Stimulated activated naive CD8-positive, alpha-beta T cell treated with anti-CD3 and anti-CD28 coated beads, Interleukin-15, Interleukin-2, amounts not matched to agents 100 ng/mL and 50 ng/mL, for 24 hours (primary cell): ENCODE measurements around the gene SSR2.

Source experiments
- H3K27ac Mint-ChIP-seq: one replicate; pipeline ENCODE4 v1.8.0; 2021; ENCODE audit warnings: mild to moderate bottlenecking, mixed read lengths
- H3K27me3 Mint-ChIP-seq: one replicate; pipeline ENCODE4 v1.8.0; 2021; ENCODE audit warnings: mixed read lengths
- H3K36me3 Mint-ChIP-seq: one replicate; pipeline ENCODE4 v1.8.0; 2021; ENCODE audit warnings: low read depth, mixed read lengths
- H3K4me1 Mint-ChIP-seq: one replicate; pipeline ENCODE4 v1.8.0; 2021; ENCODE audit warnings: low read depth, mixed read lengths
- H3K4me3 Mint-ChIP-seq: one replicate; pipeline ENCODE4 v1.8.0; 2021; ENCODE audit warnings: mild to moderate bottlenecking, mixed read lengths
- H3K9me3 Mint-ChIP-seq: one replicate; pipeline ENCODE4 v1.8.0; 2021; ENCODE audit warnings: mixed read lengths

The SSR2 gene

DNA sequence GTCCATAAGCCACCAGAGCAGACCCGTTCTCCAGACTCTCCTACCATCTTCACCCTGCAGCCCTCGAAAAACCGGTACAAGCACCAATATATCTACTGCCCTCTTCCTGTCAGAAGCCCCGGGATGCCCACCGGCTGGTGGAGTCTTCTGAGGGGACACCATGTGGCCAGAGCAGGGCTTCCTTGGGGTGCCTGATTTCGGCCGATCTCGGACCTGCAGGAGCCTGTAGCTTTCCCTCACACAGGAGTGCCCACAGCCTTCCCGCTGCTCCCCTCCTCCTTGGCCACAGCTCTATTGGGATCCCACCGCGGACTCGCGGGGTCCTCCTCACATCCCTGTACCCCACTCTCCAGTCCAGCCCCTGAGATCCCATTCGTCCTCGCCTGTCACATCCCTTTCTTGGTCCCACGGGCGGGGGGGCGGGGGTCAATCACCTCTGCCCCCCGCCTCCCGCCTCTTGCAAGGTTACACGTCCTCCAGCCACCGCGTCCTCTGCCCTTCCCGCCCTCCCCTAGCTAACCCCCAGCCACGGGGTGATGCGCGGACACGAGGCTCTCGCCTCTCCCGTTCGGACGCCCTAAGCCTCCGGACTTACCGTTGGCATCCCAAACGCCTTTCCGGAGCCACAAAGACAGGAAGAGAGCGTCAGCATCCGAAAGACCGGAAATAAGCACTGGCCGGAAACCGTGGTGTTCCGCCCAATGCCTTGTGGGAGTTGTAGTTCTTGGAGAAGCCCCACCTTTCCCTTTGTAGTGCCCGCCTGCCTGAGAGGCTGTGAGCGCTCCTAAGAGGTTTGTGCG lies at the start of gene SSR2:
Gene SSR2, minus strand, starts transcription at position 659 of the 800 bp plus-strand sequence. CDS start 784 bp downstream, outside the sequence.
- Mint-ChIP-seq H3K4me1 (peaks cover 29% of the 10 kb centered on the region), H3K36me3 (peaks cover 30% of the 10 kb centered on the region), H3K27ac (peak within 1 kb of the TSS; percentile 91), H3K27me3 (peaks cover 5% of the 10 kb centered on the region), H3K9me3 (no peaks in the 10 kb centered on the region), H3K4me3 (peak within 1 kb of the TSS; percentile 97)

DNA sequence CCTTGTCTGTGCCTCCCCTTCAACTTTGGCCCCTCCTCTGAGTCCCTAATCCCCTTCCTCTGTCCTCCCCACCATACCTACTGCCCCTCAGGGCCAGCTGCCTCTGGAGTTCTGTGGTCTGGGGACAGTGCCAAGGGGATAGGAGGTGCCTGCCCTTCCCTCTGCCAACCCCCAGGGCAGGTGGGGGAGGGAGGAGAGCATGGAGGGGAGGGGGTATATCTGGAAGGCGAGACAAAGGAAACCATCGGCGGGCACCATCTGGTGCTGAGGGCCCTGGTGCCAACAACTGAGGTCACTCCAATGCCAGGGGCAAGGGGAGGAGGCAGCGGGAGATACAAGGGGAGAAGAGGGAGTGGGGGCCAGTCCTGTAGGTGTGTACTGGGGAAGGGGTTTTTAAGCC lies 49.8 kb upstream of the SSR2 start:
- Mint-ChIP-seq H3K4me3 (no peak overlapping the region), H3K36me3 (no peaks in the 10 kb centered on the region), H3K9me3 (no peaks in the 10 kb centered on the region), H3K27me3 (no peaks in the 10 kb centered on the region), H3K4me1 (peaks cover 5% of the 10 kb centered on the region), H3K27ac (no peak overlapping the region)

DNA sequence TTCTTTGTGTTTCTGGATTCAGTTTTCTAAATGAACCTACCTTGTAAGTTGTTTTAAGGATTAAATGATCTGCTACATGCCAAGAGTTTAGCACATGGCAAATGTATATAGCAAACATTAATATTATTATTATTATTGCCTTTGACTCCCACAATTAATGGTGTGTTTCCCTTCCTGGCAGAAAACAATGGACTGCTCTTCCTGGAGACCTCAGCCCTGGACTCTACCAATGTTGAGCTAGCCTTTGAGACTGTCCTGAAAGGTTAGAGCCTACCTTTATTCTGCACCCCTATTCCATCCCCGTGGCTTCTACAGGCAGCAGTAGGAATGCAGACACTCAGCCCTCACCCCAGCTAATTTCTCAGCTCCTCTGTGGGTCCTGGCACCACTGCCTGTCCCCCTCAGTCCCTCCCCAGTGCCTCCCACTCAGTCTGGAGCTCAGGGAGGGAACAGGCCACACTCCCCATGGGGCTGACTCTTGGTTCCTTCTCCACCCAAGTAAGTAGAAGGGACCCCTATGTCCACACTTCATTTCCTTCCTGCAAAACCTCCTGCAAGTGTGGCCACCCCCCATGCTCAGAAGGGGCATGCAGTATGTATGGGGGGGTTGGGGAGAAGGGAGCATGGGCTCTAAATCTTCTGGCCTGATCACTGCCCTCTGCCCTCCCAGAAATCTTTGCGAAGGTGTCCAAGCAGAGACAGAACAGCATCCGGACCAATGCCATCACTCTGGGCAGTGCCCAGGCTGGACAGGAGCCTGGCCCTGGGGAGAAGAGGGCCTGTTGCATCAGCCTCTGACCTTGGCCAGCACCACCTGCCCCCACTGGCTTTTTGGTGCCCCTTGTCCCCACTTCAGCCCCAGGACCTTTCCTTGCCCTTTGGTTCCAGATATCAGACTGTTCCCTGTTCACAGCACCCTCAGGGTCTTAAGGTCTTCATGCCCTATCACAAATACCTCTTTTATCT lies 49.0 kb upstream of the SSR2 start:
- H3K27me3 Mint-ChIP-seq: no peaks in the 10 kb centered on the region
- H3K9me3 Mint-ChIP-seq: no peaks in the 10 kb centered on the region
- H3K27ac Mint-ChIP-seq: no peak overlapping the region
- H3K4me3 Mint-ChIP-seq: no peak overlapping the region
- no peaks in the 10 kb centered on the region for H3K36me3 Mint-ChIP-seq
- H3K4me1 Mint-ChIP-seq: peaks cover 13% of the 10 kb centered on the region

DNA sequence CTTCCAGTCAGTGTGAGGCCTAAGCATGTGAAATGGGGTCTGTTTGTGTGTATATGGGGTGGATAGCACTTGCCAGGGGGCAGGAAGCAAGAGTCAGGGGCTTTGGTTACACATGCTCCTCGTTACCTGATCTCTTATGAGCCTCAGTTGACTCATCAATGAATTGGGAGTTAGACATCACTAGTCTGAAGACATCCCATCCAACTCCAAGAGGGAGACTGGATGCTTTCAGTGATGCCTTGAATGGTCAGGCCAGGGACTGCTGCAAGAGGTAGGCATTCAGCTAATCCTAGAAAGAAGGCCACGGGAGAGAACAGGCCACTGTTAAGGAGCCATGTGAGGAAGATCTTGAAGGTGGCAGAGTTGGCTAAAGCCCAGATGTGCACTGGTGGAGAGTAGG lies 46.5 kb upstream of the SSR2 start:
- no peaks in the 10 kb centered on the region for H3K27me3 Mint-ChIP-seq
- no peaks in the 10 kb centered on the region for H3K9me3 Mint-ChIP-seq
- H3K27ac Mint-ChIP-seq: no peak overlapping the region
- H3K36me3 Mint-ChIP-seq: no peaks in the 10 kb centered on the region
- H3K4me3 Mint-ChIP-seq: no peak overlapping the region
- peaks cover 14% of the 10 kb centered on the region for H3K4me1 Mint-ChIP-seq

DNA sequence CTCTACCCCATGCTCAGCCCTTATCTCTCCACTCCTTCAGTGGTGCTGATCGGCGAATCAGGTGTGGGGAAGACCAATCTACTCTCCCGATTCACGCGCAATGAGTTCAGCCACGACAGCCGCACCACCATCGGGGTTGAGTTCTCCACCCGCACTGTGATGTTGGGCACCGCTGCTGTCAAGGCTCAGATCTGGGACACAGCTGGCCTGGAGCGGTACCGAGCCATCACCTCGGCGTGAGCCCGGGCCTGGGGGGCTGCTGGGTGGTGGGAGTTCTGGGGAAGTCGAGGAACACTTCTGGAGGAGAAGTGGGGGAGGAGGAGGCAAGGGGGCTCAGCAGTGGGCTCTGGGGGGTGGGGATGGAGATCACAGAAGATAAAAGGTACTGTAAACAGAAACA lies 45.1 kb upstream of the SSR2 start:
- Mint-ChIP-seq H3K36me3 (no peaks in the 10 kb centered on the region), H3K27me3 (no peaks in the 10 kb centered on the region), H3K4me1 (peaks cover 14% of the 10 kb centered on the region), H3K4me3 (no peak overlapping the region), H3K27ac (no peak overlapping the region), H3K9me3 (no peaks in the 10 kb centered on the region)

DNA sequence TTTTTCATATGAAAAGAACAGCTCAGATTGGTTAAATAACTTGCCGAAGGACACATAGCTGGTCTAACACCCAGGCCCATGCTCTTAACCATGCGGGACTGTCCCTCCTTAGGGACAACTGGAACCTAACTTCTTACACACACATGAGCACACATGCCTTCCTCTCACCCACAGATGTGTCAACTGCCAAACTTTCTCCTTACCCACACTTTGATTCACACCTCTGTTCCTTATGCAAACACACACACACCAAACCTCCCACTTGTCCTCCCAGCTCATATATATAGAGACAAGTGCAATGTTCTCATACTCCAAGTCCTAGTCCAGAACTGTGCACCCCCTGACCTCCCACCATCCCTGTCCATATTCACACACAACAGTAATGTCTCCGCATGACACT lies 44.5 kb upstream of the SSR2 start:
- Mint-ChIP-seq H3K27me3 (no peaks in the 10 kb centered on the region), H3K4me3 (no peak overlapping the region), H3K27ac (peak overlapping the region; percentile 12), H3K9me3 (no peaks in the 10 kb centered on the region), H3K36me3 (no peaks in the 10 kb centered on the region), H3K4me1 (peaks cover 14% of the 10 kb centered on the region)

DNA sequence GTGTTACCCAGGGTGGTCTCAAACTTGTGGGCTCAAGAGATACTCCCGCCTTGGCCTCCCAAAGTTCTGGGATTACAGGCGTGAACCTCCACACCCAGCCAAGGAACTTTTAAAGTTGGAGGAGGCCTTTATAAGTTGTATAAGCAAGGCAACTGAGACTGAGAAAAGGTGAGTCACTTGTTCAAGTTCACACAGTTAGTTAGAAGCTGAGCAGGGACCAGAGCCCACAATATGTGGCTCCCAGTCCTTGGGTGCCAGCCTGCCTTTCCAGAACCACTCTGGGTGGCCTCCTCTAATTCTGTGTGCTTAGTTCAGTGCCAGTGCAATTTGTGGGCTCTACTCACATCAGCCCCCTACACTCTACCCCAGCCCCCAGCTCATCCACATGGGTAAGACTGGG lies 43.9 kb upstream of the SSR2 start:
- no peaks in the 10 kb centered on the region for H3K36me3 Mint-ChIP-seq
- no peaks in the 10 kb centered on the region for H3K27me3 Mint-ChIP-seq
- no peaks in the 10 kb centered on the region for H3K9me3 Mint-ChIP-seq
- H3K4me3 Mint-ChIP-seq: no peak overlapping the region
- H3K27ac Mint-ChIP-seq: no peak overlapping the region
- peaks cover 14% of the 10 kb centered on the region for H3K4me1 Mint-ChIP-seq

DNA sequence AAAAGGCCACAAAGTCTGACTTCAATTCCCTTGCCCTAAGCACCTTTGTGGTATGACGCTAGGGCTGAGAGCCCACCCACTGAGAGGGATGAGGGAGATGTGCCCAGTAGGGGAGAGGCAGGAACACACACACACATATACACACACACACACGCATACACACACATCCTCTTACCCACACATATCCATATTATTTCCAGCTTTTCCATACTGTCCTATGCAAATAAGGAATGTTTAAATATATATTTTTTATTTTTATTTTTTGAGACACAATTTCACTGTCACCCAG lies 43.2 kb upstream of the SSR2 start:
- H3K9me3 Mint-ChIP-seq: no peaks in the 10 kb centered on the region
- H3K36me3 Mint-ChIP-seq: no peaks in the 10 kb centered on the region
- H3K27ac Mint-ChIP-seq: no peak overlapping the region
- H3K4me3 Mint-ChIP-seq: no peak overlapping the region
- no peaks in the 10 kb centered on the region for H3K27me3 Mint-ChIP-seq
- H3K4me1 Mint-ChIP-seq: peaks cover 14% of the 10 kb centered on the region

DNA sequence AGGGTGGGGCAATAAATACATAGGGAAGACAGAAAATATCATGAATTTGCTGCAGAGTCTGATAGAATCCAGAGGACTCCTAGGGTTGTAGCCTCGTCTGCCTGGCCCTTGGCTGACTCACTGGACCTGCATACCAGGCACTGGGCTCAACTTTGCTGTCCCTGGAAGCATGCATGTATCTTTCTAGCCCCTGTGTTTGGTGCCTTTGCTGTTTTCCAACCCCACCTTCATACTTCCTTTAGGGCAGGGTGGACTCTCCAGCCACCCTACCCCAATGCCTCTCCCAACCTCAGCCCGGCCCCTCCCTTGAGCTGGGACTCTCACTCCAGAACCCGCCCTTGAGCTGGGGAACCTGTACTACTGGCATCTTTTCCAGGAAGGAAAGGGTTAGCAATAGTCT lies 41.4 kb upstream of the SSR2 start:
- H3K27ac Mint-ChIP-seq: no peak overlapping the region
- H3K4me1 Mint-ChIP-seq: peaks cover 14% of the 10 kb centered on the region
- H3K9me3 Mint-ChIP-seq: no peaks in the 10 kb centered on the region
- H3K27me3 Mint-ChIP-seq: no peaks in the 10 kb centered on the region
- H3K4me3 Mint-ChIP-seq: no peak overlapping the region
- no peaks in the 10 kb centered on the region for H3K36me3 Mint-ChIP-seq

DNA sequence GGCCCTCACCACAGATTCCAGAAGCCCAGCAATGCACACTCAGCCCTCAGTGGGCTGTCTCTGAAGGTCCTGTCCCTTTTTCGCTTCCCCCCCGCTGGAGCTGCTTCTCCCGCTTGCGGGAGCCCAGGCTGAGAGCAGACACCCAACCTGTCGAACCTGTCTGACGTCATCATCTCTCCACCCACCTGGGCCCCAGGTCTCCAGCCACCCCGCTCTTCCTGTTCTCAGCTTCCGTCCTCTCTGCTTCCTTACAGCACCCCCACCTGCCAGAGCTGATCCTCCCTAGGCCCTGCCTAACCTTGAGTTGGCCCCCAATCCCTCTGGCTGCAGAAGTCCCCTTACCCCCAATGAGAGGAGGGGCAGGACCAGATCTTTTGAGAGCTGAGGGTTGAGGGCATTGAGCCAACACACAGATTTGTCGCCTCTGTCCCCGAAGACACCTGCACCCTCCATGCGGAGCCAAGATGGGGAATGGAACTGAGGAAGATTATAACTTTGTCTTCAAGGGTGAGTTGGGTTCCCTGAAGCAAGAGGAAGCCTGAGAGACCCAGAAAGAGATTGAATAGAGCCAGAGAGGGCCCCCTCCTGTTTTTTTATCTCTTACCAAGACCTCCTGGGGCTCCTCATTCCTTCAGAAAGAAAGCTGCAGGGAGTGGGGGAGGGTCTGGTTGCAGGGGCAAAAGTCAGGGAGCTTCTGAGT lies 40.3 kb upstream of the SSR2 start, which contains the start of gene RAB25:
Gene RAB25, plus strand, starts transcription at position 224 of the 700 bp plus-strand sequence. Its CDS starts 241 bp downstream, at position 465.
- Mint-ChIP-seq H3K4me3 (no peak within 1 kb of the TSS), H3K9me3 (no peaks in the 10 kb centered on the region), H3K36me3 (no peaks in the 10 kb centered on the region), H3K27me3 (no peaks in the 10 kb centered on the region), H3K4me1 (peaks cover 15% of the 10 kb centered on the region), H3K27ac (no peak within 1 kb of the TSS)

DNA sequence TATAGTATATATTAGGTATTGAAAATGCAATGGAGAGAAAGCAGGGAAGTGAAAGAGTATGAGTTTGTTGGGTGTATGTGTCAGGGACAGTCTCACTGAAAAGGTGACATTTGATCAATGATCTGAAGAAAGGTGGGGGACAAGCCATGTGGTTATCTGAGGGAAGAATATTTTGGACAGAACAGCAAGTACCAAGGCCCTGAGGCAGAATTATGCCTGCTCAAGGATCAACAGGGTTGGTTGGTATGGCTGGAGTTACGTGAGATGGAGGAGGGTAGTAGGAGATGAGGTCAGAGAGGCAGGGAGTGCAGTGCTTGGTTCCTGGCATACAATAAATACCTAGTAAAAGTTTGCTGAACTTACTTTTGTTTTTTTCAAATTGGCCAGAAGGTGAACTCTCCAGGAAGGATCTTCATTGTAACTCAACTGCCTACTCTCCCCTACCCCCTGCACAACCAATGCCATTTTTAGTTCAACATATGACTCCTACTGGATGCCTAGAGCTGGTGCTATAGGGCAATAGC lies 35.6 kb upstream of the SSR2 start:
- no peaks in the 10 kb centered on the region for H3K9me3 Mint-ChIP-seq

DNA sequence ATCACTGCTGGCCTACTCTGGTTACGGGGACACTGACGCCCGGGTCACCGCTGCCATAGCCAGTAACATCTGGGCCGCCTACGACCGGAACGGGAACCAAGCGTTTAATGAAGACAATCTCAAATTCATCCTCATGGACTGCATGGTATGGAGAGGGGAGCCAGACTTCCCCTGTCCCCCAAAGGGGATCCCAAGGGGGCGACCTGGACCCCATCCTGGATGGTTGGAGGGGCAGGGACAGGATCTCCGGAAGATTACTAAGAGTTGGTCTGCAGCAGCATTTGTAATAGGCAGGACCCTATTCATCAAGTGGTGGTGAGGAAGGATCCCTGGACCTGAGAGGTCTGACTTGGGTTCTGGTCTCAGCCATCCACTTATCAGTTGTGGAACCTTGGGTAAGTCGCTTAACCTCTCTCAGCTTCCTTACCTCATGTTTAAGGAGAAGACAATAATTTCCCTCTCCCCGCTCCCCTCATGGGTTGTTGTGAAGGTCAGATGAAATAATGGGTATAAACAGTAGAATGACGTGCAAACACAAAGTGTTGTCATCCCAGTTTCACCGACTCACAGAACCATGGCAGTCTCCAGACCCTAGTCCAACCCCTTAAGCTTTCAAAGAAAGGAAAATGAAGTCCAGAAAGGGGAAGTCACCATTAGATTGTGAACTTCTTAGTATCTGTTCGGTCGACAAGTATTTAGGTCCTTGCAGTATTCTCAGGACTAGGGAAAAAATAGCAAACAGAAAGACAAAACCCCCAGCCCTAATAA lies 34.7 kb upstream of the SSR2 start:
- Mint-ChIP-seq H3K27ac (peak overlapping the region; percentile 98), H3K36me3 (no peaks in the 10 kb centered on the region), H3K4me1 (peaks cover 28% of the 10 kb centered on the region), H3K4me3 (peak overlapping the region; percentile 94), H3K9me3 (no peaks in the 10 kb centered on the region), H3K27me3 (no peaks in the 10 kb centered on the region)

More for the DNA sequence above, 35.6 kb upstream of the SSR2 start:
- H3K36me3 Mint-ChIP-seq: no peaks in the 10 kb centered on the region
- H3K27ac Mint-ChIP-seq: no peak overlapping the region
- H3K27me3 Mint-ChIP-seq: no peaks in the 10 kb centered on the region
- peak overlapping the region; percentile 3 for H3K4me3 Mint-ChIP-seq
- H3K4me1 Mint-ChIP-seq: peaks cover 28% of the 10 kb centered on the region

DNA sequence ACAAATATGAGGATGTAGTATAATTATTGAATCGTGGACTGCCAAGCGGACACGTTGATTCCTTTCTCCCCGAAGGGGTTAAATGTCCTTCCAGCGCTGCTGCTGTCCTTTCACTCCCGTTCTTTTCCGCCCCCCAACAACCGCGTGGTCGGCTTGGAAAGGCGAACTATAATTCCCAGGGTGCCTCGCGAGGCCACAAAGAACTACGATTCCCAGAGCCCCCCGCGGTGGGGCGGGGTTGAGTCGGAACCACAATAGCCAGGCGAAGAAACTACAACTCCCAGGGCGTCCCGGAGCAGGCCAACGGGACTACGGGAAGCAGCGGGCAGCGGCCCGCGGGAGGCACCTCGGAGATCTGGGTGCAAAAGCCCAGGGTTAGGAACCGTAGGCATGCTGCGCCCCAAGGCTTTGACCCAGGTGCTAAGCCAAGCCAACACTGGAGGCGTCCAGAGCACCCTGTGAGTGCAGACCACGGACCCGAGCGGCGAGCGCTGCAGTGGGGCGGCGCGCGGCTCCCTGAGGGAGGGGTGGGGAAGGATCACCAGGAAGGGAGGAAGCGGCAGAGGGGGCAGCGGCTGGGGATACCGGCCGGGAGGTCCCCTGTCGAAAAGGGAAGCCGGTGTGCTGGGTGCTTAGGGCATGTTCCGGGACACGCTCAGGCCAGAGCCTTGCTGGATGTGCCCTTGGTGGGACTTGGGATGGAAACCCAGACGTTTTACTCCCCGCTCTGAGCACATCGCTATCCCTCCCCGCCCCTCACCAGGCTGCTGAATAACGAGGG lies 33.9 kb upstream of the SSR2 start, which contains the start of gene LAMTOR2:
Gene LAMTOR2, plus strand, starts transcription at position 283 of the 781 bp plus-strand sequence. Its CDS starts 108 bp downstream, at position 391.
- H3K4me3 Mint-ChIP-seq: peak within 1 kb of the TSS; percentile 95
- H3K27me3 Mint-ChIP-seq: no peaks in the 10 kb centered on the region
- peak within 1 kb of the TSS; percentile 98 for H3K27ac Mint-ChIP-seq
- H3K9me3 Mint-ChIP-seq: no peaks in the 10 kb centered on the region
- peaks cover 7% of the 10 kb centered on the region for H3K36me3 Mint-ChIP-seq
- peaks cover 28% of the 10 kb centered on the region for H3K4me1 Mint-ChIP-seq
